ENCODE measurements around the gene ALDH4A1.

The ALDH4A1 gene

GRCh38 chr1:18828224-18828623 is 74.1 kb downstream of the ALDH4A1 start:
- Mint-ChIP-seq H3K27ac (ENCODE audit: low read depth) (no peak overlapping the region), H3K27me3 (peaks cover 8% of the 10 kb centered on the region), H3K36me3 (ENCODE audit: insufficient read depth) (peaks cover 3% of the 10 kb centered on the region), H3K9me3 (no peaks in the 10 kb centered on the region), H3K4me3 (no peak overlapping the region), H3K4me1 (no peaks in the 10 kb centered on the region)
- ATAC-seq (replicated peaks; ENCODE audit: extremely low read depth, poor library complexity, severe bottlenecking): peak; percentile 75
- no peak for DNase-seq (ENCODE audit: low spot score in 2 of 2)

- H3K36me3 Mint-ChIP-seq (ENCODE audit: insufficient read depth): peaks cover 3% of the 10 kb centered on the region
- ATAC-seq (replicated peaks; ENCODE audit: extremely low read depth, poor library complexity, severe bottlenecking): no peak
- no peak overlapping the region for H3K4me3 Mint-ChIP-seq
- peaks cover 42% of the 10 kb centered on the region for H3K27me3 Mint-ChIP-seq
- DNase-seq (ENCODE audit: low spot score in 2 of 2): no peak
- H3K4me1 Mint-ChIP-seq: no peaks in the 10 kb centered on the region
- no peaks in the 10 kb centered on the region for H3K9me3 Mint-ChIP-seq
- no peak overlapping the region for H3K27ac Mint-ChIP-seq (ENCODE audit: low read depth)
Measured at GRCh38 chr1:18823438-18823837, 78.9 kb downstream of the ALDH4A1 start.
